ENCODE results near the gene TBC1D25. TPM values are rescaled to one million over a fixed set of nuclear protein-coding genes. Genes with fewer than 3 reads are reported as not detected.

Gene TBC1D25
- 6.2 and 8.0 TPM in 2 replicates for total RNA-seq

DNA sequence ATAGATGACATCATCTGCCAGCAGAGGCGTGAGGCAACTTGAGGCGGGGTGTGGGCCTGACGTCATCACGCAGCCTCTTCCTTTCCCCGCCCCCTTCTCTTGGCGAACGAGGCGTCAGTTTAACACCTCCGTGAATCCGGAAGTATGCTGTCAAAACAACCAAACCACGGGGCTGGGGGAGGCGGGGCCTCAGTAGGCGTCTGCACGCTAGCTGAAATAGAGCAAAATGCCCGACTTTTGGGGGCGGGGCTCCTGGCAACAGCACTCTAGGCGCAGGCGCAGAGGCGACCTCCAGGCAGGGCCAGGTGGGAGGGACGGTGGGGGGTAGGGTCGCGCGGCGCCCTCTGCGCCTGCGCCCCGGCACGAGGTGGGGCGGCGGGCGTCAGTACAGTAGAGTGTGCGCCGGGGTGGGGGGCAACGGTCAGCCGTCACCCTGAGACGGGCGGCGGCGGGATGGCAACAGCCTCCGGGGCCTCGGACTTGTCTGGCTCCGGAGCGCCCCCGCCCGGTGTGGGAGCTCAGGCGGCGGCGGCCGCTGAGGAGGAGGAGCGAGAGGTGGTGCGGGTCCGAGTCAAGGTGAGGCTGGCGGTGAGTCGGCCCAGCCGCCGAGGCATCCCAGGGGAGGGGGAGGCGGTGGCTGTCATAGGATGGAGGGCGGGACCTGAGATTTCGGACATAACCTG, at the start of gene TBC1D25:
TBC1D25 (plus strand) TSS at position 370 of the 683 bp plus-strand sequence; CDS start at position 454, 84 bp downstream.

DNA sequence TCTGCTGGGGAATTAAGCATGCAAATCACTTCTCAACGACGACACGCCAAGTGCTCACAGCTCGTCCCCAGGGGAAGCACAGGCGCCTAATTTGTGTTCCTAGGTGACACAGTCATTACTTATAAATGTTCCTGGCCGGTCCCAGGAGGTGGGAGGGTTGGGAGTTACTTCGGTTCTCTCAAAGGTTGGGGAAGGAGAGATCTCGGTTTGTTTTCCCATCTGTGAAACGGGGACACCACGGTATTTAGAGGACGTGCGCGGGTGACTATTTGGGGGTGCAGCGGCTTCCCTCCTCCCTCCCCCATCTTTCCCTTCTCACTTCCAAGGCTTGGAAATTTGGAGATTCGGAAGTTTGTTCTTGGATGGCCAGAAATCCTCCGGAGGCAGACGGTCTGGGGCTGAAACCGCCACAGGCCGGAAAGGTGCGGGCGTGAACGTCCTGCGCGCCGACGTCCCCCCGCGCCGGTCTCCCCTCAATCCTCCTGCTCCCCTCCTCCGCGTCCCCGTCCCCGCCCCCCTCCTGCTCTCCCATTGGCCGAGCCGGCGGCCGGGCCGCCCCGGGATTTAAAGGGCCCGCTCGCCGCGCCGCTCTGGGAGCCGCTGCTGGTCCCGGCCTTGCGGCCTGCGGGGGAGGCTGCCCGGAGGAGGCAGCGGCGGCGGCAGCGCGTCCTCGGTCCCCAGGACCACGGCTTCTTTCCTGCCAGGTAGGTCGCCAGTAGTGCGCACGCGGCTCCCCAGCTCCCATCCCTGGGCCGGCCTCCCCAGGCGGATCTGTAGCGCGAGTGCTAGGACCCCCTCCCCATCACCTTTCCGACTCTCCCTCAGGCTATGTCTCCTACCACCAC, 30.9 kb upstream of the TBC1D25 start, which contains the start of gene PORCN:
PORCN (plus strand) TSS at position 593 of the 845 bp plus-strand sequence. CDS start 829 bp downstream, outside the sequence.

GRCh38 chrX:48521353-48522243, 17.9 kb upstream of the TBC1D25 start, which contains the start of gene EBP:
Gene EBP, plus strand, starts transcription at chrX:48521808. Its CDS starts 1,964 bp downstream, at chrX:48523772.

DNA sequence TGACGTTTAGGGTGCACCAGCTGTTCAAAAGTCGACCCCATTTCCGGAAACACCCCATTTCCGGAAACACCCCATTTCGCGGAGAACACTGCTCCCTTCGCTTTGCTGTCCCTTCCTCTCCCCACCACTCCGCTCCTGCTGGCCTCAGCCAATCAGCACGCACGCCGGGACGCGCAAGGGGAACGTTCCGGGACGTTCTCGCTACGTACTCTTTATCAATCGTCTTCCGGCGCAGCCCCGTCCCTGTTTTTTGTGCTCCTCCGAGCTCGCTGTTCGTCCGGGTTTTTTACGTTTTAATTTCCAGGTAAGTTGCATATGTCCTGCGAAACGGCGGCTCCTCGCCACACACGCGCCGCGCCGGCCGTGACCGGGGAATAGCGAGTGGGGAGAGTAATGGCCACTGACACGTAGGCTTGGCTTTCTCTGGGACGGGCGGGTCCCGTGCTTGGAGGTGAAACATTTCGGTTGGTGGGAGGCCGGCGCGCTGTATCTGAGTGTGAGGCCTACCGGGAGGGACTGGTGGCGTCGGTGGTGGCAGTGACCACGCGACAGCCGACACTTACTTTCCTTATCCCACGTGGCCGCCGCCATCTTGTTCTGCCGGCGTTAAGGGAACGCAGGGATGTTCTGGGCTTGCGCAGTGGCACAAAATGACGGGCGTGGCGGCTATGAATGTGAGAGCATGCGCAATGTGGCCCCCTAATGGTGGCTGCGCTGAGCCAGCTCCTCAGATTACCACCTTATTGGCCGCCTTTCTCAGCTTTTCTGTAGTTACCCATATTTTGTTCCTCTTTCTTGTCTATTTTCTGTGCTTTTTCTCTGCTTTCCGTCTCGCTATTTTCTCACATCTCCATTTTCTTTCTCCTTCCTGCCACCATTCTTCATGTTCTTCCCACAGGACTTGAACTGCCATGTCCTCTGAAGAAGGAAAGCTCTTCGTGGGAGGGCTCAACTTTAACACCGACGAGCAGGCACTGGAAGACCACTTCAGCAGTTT, 35.1 kb downstream of the TBC1D25 start, which contains the start of gene RBM3:
RBM3 (plus strand) TSS at position 215 of the 997 bp plus-strand sequence; CDS start at position 912, 697 bp downstream.

GRCh38 chrX:48597353-48598264, 58.1 kb downstream of the TBC1D25 start, which contains the start of gene WDR13:
Gene WDR13, plus strand, starts transcription at chrX:48597492. Its CDS starts 505 bp downstream, at chrX:48597997.

Other genes starting within 250 kb of the TBC1D25 start
- not detected in 2 replicates for gene SSX3, start 183.0 kb upstream of the TBC1D25 start, total RNA-seq
- gene SSX4, start 156.2 kb upstream of the TBC1D25 start, total RNA-seq: not detected in 2 replicates
- not detected in 2 replicates for gene SSX4B, start 127.8 kb upstream of the TBC1D25 start, total RNA-seq
- gene SLC38A5, start 69.5 kb upstream of the TBC1D25 start, total RNA-seq: 1.0 and 3.9 TPM in 2 replicates
- 30.3 and 33.3 TPM in 2 replicates for gene FTSJ1, start 63.5 kb upstream of the TBC1D25 start, total RNA-seq
- gene PORCN, start 30.7 kb upstream of the TBC1D25 start, total RNA-seq: 4.6 and 6.1 TPM in 2 replicates
- gene EBP, start 17.9 kb upstream of the TBC1D25 start, total RNA-seq: 61.4 and 66.3 TPM in 2 replicates
- gene RBM3, start 34.8 kb downstream of the TBC1D25 start, total RNA-seq: 387 and 390 TPM in 2 replicates
- gene WDR13, start 57.8 kb downstream of the TBC1D25 start, total RNA-seq: 98.9 and 107 TPM in 2 replicates
- gene WAS, start 144.1 kb downstream of the TBC1D25 start, total RNA-seq: not detected in 2 replicates
- gene SUV39H1, start 157.0 kb downstream of the TBC1D25 start, total RNA-seq: 2.7 and 3.1 TPM in 2 replicates
- not detected in 2 replicates for gene GLOD5, start 222.0 kb downstream of the TBC1D25 start, total RNA-seq
- not detected in 2 replicates for gene GATA1, start 246.9 kb downstream of the TBC1D25 start, total RNA-seq